T-helper 2 cell (primary cell): Measurements from ENCODE around the gene REEP1.

Experiments used
- DNase-seq, 5 experiments: peaks; one replicate each; pipeline versions ENCODE4 v3.0.0 to v3.0.0-alpha.2; 2012 to 2022
- total RNA-seq, 2 donors: gene quantifications; one replicate each; lab custom pipeline; 2026; lab: John Stamatoyannopoulos, UW

REEP1 gene, protein sequence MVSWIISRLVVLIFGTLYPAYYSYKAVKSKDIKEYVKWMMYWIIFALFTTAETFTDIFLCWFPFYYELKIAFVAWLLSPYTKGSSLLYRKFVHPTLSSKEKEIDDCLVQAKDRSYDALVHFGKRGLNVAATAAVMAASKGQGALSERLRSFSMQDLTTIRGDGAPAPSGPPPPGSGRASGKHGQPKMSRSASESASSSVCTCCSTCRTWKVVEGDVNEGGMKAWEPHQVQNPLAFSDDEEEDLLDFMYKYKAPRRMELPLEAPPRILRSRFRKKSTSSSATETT
- total RNA-seq: 0 to 0.94 reads per million in 2 donors

DNA sequence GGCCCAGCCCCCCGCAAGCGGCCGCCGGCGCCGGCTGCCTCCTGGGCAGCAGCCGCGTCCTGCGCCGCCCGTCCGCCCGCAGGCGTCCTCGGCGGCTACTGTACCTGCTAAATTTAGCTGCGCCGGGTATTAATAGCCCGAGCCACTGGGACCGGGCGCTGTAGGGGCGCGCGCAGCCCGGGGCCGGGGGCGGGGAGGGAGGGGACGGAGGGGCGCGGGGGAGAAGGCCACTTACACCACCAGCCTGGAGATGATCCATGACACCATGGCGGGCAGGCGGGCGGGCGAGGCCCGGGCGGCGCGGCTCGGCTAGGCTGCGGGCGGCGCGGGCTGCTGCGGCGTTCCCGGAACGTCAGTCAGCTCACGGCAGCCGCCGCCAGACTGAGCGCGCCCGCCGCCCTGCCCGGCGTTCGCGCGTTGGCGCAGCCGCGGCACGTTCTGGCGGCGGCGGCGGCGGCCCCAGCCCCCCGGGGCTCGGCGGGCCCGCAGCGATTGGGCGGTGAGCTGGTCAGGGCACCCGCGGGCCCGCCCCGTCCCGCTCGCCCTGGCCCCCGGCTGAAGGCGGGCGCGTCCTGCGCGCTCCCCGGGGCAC is at the start of gene REEP1:
Gene REEP1, minus strand, starts transcription at position 383 of the 592 bp plus-strand sequence. Its CDS starts 116 bp downstream, at position 267.
- DNase-seq: peak in 1 of 5 experiments; percentile 50

- no peak for DNase-seq
Measured at GRCh38 chr2:86383844-86384243, 46.4 kb upstream of the REEP1 start.

DNA sequence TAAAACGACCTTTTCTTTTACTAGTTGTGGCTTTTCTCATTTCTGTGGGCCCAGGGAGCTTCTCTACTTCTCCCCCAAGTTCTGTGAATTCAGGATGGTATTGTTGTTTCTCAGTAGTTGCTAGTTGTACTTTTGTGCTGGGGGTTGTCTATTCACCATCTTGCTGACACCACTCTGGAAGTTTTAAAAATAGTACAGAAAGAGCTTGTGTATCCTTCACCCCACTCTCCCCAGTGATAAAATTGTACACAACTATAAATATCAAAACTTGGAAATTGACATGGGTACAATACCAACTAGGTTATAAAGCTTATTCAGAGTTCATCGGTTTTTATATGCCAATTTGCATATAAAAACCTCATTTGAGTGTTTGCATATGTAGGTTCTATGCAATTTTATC is 45.3 kb upstream of the REEP1 start:
- DNase-seq: no peak

DNA sequence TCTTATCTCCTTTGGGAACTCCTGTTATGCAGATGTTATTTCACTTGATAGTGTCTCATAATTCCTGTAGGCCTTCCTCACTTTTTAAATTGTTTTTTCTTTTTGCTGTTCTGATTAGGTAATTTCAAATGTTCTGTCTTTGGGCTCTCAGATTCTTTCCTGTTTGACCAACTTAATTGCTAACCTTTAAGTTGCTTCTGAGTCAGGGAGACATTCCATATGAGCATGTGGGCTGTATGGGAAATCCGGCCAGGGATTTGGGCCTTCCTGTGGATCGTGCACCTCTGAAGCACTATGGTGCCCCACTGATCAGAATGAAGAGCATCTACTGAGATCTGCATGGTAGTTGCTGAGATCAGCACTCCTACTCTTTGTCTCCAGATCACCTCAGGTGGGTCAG is 44.7 kb upstream of the REEP1 start:
- DNase-seq: no peak

- DNase-seq: no peak
Measured at GRCh38 chr2:86378469-86378868, 41.0 kb upstream of the REEP1 start.

DNA sequence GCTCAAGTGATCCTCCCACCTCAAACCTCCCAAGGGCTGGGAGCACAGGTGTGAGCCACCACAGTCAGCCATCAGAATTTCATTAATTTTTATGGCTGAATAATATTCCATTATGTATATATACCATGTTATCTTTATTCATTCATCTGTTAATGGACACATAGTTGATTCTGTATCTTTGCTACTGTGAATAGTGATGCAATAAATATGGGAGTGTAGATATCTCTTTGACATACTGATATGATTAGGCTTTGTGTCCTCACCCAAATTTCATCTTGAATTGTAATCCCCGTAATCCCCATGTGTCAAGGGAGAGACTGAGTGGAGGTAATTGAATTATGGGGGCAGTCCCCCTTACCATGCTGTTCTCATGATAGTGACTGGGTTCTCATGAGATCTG is 38.2 kb upstream of the REEP1 start:
- no peak for DNase-seq

GRCh38 chr2:86372641-86373502 is 35.4 kb upstream of the REEP1 start:
- DNase-seq: no peak

- DNase-seq: no peak
Measured at GRCh38 chr2:86372133-86372532, 34.7 kb upstream of the REEP1 start.

DNA sequence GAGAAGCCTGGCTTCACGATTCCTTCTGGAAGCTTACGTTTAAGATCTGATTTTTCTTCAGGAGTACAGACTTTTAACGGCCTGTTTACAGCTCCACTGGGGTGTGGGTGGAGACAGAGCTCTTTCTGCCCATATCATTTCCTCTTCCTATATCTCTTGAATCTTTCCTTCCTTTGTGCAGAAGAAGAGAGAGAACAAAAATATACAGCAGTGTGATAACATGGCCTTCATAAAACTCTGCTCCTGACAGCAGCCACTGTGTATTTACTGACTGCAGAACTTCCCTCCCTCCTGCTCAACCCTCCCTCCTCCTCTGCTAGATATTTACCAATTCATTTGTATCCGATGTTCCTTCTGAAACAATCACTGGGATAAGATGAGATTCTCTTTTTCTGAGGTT is 34.1 kb upstream of the REEP1 start:
- peak in 1 of 5 experiments; percentile 28 for DNase-seq

DNA sequence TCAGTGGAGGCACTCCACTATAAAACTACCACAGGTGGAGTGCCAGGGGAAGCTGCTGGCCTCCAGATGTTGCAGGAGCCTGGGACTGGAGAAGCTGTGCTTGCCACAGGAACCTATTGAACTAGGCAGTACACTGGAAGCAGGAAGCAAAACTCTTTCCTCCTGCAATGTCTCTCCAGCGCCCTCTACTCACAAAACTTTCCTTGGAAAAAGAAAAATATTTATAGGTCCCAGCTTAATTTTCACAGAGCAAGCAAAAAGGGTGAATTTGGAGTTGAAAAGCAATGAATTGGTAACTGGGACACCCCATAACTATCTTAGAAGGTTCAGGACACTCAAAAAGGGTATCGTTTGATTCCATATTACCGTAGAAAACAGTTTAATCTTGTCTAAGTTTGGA is 33.2 kb upstream of the REEP1 start:
- no peak for DNase-seq

DNA sequence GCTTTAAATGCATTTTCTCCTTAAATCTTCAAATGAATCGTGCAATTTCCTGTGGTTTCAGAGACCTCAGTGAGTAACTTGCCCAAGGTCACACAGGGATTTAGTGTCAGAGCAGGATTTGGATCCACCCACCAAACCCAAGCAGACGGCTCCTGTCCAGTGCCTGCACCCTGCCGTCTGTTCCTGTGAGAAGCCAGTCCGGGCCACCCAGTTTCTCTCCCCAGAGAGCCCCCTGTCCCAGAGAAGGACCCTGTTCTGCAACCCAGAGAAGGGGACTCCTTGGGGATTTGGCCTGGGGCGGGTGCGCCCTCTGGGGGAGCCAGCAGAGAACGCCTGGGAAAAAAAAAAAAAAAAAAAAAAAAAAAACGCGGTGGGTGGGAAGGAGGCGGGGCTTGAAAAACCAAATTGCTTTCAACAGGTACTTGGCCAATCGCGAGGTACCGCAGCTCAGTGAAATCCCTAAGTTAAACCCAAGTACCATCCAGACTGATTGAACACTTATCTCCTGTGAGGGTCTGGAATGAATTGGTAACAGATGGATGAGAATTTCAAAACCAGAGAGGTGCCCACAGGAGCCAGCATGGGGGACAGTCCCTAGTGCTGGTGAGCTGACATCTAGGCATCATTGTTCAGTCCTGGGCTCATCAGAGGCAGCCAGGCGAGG is 30.9 kb upstream of the REEP1 start:
- peak in 3 of 5 experiments; percentile 4 to 63 (median 24) for DNase-seq

- DNase-seq: no peak
Measured at GRCh38 chr2:86367499-86367777, 30.0 kb upstream of the REEP1 start.

DNA sequence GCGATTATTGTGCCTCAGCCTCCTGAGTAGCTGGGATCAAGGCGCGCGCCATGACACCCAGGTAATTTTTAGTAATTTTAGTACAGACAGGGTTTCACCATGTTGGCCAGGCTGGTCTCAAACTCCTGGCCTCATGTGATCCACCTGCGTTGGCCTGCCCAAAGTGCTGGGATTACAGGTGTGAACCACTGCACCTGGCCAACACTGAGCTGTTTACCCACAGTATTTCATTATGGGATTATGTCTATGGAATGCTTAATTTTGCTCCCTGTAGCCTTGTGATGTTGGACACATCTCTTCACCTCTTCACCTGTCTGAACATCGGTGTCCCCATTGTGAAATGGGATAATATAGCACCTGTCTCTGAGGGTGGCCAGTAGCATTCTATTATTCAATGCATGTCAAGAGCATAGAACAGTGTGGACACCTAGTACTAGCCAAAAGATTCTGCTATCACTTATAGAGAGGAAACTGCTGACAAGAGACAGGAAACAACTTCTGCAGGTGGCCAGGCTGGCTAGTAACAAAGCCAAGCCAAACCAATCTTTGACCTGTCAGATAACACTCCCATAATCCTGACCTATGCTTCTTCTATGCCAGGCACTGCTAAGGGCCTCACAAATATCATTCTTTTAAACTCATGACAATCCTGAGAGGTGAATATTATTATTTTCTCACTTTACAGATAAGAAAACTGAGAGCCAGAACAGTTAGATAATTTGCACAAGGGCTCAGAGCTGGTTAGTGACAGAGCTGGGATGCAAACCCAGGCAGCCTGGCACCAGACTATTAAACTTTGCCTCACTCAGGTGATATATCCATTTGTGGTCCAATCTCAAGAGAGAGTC is 29.4 kb upstream of the REEP1 start:
- DNase-seq: no peak

- no peak for DNase-seq
Measured at GRCh38 chr2:86364894-86365293, 27.5 kb upstream of the REEP1 start.

DNA sequence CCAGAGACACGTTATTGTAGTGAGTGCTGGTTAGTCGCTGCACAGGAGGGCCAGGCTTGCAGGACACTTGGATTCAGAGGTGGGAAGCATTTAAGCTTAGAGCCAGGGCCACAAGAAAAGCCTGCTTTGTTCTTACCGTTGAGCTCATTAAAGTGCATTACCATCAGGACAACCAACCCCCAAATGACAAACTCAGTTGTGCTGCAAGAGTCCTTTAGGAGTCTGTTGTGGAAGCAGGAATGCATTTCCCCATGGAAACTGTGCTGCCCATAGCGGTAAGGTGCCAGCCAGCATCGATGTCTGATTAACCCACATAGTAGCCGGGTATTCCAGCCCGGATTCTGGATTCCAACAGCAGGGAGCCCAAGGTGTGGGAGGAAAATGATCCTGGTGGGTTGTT is 23.4 kb upstream of the REEP1 start:
- no peak for DNase-seq

DNA sequence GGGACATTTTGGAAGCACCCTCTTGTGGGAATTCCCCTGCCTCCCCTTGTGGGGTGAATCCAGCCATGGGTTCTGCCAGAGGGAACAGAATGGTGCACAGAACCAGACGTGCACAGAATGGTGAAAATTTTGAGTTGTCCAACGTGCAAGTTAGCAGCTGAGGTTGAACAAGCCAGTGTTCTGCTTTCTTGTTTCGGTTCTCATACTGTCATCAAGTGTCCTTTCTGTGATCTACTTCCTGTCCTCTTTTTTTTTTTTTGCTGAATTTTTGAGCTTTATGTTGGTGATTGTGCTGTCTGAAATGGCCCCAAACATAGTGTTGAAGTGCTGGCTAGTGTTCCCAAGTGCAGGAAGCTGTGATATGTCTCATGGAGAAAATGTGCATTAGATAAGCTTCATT is 21.5 kb upstream of the REEP1 start:
- peak in 1 of 5 experiments; percentile 21 for DNase-seq

GRCh38 chr2:86357392-86357963 is 20.1 kb upstream of the REEP1 start:
- DNase-seq: no peak

GRCh38 chr2:86352727-86353221 is 15.3 kb upstream of the REEP1 start:
- no peak for DNase-seq

DNA sequence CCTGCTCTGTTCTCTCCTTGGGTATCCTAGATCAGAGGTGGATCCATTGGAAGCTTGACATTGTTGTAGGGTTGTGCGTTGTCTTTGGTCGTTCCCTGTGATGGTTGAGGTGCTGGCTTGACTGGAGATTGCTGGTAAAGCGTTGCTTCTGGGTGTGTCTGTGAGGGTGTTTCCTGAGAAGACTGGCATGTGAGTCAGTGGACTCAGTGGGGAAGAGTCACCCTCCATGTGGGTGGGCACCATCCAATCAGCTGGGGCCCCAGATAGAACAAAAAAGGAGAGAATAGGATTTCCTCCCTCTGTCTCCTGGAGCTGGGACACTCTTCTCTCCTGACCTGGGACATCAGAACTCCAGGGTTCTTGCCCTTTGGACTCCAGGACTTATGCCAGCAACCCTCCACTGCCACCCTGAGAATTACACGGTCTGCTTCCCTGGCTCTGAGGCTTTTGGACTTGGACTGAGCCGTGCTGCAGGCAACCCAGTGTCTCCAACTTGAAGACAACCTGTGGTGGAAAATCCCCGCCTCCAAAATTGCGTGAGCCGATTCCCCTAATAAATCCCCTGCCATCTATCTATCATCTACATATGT is 14.8 kb upstream of the REEP1 start:
- DNase-seq: no peak

DNA sequence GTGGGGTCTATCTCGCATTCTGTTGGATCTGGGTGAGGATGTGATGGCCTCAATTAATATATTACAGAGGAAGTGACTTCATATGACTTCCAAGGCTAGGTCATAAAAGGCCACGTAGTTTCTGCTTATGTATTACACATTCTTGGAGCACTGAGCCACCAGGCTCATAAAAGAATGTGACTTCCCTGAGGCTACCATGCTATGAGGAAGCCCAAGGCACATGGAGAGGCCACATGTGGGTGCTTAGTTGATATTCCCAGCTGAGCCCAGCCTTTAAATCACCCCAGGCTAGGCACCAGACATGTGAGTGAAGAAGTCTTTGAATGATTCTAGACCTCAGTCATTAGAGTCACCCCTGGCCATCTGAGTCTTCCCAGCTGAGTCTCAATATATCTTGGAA is 13.3 kb upstream of the REEP1 start:
- no peak for DNase-seq

DNA sequence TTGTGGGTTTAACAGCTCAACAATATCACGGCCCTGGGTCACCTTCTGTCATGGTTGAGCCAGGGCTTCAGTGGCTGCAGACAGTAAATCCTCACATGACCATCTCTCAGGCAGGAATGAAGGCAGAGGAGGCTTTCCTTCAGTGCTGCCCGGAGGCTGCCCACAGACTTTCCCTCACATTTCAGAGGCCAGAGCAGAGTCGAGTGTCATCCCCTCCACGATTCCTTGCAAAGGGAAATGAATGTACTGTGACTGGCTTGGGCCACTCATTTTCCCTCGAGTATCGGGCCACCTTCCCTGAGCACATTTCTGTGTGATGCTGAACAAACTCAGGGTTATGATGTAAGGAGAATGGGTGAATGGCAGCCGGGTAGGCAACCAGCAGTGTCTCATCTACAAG is 10.0 kb upstream of the REEP1 start:
- DNase-seq: no peak
